Stromal cell of bone marrow (primary cell): ENCODE results near the gene TMEM150B.

Source experiments
- DNase-seq: peaks from one replicate; pipeline ENCODE4 v3.0.0-alpha.2; 2012; ENCODE audit warnings: low read depth

Gene TMEM150B

DNA sequence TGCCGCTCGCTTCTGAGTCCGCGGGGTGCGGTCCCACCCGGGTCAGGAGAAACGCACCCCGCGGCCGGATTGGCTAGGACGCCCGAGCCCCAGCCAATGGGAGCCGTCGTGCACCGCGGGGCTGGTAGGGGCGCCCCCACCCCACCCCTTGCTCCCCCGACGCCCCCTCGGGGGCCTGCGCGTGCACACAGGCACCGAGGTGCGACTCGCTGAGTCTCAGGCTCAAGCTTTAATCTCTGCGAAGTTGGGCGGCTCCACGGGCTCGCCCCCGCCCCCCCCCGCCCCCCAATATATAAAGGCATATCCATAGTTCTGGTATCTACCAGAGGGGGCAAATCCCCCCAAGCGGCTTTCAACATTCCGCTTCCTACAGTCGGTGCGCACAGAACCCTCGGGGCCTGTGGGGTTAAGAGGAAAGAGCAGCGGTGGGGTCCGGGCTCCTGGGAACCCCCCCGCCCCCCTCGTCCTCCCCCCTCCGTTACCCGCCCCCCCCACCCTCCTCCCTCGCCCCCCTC lies 29.6 kb upstream of the TMEM150B start, which contains the start of gene COX6B2:
COX6B2 (minus strand) TSS at position 22 of the 515 bp plus-strand sequence. CDS start 198 bp downstream, outside the sequence.
- DNase-seq = no peak

DNA sequence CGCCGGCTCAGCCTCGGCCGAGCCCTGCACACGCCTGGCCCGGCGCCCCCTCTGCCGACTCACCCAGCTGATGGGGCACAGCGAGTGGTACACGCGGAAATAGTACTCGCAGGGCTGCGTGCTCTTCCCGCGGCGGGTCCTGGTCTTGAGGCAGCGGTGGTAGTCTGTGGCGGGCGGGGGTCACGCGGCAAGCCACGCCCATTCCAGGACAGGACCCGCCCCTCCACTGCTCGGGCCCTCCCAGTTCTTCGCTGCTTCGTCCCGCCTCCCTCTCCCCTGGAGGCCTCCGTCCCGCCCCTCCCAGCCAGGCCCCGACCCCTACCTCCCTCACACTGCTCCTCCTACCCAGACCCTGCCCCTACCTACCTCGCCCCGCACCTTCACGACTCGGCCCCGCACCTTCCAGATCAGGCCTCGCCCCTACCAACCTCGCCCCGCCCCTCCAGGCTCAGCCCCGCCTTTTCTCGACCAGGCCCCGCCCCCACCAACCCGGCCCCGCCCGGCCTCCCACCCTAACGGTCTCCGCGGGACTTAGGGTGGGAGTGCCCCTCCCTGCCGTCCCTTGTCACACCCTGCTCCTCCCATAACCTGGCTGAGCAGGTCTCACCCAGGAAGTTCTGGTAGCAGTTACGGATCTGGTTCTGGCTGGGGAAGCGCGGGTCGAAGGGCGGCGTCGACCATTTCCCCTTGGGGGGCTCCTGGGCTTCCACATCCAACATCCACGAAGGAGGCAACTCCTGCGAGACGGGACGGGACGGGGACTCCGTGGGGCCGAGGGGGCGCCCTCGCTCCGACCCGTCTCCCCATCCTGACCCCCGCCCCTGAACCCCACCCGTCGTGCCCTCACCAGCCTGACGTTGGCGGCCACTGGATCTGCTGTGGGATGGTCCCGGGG lies 28.9 kb upstream of the TMEM150B start:
- DNase-seq = no peak

DNA sequence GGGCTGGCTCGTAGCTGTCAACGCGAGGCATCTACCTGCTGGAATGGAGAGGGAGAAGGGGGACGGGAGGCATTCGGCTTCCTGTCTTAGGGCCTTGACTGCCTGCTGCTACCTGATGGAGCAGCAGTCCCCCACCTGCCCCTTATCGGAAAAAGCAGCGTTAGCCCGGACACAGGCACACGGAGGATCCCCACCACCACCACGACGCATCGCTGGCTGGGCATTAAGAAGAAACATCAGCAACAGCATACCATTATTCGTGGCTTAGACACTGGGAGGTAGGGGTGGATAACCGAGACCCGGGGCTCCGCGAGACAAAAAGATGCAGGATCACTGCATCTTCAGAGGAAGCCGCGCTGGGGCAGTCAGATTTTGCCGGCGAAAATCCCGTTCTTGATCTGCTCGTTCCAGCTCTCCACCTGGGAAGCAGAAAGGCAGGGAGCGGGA lies 28.2 kb upstream of the TMEM150B start:
- DNase-seq = no peak

DNA sequence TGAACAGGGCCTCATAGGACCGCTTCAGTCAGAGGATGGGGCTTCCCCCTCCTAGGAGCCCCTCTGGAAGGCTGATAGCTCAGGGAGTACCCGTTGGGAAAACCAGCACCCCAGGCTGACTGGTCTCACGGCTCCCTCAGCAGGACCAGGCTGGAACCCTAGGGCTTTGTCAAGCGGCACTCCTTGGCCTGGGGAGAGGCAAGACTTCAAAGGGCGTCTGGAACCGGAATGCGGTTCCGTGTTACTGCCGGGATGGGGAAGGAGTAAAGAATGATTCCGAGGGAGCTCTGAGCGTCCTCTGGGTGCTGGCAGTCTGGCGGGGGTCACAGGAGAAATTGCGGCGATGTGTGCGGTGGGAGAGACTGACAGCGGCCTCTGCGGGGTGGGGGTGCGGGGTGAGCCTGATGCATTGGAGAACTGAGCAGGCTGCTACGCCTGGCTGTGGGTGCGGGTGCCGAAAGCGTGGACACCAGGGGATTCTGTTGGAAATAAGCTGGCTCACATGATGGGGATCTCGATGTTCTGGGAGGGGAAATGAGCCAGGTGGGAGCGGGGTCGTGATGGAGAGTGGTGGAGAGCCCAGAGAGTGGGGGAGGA lies 27.5 kb upstream of the TMEM150B start:
- no peak for DNase-seq

DNA sequence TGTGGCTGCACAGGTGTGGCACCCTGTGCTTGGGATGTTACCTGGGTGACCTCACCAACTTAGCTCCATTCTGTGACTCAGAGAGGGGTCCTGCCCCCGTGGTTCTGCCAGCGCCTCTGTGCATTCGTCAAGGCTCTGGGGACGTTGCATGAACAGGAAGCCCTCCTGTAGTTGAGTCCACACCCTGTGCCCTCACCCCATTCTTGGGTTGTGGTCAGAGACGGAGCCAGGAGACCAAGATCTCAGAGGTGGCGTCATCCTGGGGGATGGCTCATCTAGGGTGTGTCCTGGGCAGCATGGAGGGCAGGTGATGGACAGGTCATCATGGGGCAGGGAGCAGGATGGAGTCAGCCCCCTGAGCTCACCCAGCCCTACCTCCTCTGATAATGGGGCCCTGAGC lies 26.9 kb upstream of the TMEM150B start:
- no peak for DNase-seq

DNA sequence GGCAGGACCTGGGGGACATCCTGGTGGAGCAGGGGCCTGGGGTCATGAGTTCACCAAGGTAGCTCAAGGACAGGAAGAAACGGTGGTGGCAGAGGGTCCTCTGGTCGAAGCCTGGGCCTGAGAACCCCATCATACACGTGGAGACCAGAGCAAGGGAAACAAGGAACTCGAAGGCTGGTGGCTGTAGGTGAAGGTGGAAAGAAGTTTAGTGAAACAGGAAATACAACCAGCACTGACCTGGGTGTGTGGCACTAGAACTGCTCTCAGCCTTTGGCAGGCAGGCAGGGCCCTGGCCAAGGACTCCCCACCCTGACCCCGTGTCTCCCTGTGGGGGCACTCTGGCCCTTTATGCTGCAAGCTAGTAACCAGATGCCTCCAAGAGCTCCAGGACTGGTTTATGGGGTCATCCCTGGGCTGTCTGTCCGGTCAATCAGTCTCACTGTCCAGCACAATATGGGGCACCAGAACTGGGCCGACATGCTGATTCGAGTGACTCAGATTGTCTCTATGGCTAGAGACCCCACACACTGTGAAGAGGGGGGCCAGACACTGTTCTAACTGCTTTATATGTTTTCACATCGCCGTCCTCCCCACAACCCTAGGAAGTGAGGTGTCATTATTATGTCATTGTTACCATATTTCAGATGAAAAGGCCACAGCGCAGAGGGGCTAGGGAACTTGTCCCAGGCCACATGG lies 25.6 kb upstream of the TMEM150B start:
- no peak for DNase-seq

DNA sequence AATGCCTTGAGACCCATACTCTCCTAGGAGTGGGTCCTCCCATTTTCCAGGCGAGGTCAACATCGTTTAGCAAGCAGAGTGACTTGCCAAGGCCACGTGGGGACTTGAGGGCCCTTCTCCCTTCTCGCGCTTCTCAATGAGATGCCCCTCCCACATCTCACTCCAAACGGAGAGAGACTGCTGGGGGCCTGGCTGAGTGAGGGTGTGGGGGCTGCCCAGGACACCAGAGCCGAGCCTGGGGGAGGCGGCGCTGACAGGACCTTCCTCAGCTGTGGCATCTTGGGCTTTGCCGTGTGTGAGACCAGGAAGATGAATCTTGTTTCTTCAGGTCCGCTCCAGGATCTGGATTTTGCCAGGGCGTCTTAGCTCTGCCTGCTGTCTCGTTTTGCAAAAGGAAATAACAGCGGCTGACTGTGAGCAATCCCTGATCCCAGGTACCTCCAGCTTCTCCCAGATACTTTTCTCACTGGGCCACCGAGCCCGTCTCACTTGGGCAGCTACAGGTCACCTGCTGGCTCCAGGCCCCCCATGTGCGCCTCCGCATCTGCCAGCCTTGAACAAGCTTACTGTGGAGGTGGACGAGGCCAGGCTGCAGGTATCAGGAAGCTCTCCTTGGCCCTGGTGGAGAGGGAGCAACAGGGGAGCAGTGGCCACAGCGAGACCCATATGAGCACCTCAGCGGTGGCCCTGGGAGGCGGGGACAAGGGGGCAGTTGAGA lies 23.3 kb upstream of the TMEM150B start:
- DNase-seq = no peak

DNA sequence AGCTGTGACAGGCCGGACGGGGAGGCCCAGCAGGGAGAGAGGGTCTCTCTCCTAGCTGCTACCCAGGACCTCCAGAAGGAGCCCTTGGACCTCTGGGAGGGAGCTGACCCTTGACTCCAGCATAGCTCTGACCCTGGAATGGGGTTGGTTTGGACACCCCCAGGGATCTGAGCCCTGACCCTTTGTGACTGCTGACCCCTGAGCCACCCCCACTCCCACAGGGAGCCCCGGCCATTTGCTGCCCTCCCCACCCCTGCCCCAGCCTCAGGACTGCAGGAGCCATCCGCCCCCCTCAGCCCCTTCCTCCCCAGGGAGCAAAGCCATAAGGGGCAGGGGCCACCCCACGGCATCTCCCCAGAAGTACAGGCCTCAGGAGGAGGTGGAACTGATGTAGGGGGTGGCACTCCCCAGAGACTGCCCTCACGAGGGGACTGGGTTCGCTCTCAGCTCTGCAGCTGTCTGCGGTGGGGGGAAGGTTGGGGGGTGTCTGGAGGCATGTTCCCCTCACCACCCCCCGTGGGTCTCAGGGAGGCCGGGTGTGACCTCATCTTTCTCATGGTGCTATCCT lies 22.4 kb upstream of the TMEM150B start:
- DNase-seq = no peak

DNA sequence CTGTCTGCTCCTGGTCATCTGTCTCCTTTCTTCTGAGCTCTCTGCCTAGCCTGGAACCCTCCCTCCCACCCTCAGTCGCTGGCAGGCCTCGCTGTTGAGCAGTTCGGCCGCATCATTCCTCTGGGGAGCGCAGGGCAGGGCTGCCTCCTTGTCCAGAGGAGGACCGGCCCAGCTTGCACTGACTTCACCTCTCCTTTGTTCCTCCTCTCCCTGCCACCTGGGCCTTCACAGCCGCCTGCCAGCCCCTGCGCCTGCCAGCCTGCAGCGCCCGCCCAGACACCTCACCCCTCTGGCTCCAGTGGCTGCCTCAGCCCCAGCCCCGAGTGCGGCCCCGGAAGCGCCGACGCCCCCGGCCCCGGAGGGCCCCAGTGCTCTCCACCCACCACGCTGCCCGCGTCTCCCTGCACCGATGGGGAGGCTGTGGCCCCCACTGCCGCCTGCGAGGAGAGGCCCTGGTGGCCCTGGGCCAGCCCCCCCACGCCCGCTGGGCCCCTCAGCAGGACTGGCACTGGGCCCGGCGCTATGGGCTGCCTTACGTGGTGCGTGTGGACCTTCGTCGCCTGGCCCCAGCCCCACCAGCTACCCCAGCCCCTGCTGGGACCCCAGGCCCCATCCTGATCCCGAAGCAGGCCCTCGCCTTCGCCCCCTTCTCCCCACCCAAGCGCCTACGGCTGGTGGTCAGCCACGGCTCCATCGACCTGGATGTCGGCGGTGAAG lies 21.7 kb upstream of the TMEM150B start:
- no peak for DNase-seq

DNA sequence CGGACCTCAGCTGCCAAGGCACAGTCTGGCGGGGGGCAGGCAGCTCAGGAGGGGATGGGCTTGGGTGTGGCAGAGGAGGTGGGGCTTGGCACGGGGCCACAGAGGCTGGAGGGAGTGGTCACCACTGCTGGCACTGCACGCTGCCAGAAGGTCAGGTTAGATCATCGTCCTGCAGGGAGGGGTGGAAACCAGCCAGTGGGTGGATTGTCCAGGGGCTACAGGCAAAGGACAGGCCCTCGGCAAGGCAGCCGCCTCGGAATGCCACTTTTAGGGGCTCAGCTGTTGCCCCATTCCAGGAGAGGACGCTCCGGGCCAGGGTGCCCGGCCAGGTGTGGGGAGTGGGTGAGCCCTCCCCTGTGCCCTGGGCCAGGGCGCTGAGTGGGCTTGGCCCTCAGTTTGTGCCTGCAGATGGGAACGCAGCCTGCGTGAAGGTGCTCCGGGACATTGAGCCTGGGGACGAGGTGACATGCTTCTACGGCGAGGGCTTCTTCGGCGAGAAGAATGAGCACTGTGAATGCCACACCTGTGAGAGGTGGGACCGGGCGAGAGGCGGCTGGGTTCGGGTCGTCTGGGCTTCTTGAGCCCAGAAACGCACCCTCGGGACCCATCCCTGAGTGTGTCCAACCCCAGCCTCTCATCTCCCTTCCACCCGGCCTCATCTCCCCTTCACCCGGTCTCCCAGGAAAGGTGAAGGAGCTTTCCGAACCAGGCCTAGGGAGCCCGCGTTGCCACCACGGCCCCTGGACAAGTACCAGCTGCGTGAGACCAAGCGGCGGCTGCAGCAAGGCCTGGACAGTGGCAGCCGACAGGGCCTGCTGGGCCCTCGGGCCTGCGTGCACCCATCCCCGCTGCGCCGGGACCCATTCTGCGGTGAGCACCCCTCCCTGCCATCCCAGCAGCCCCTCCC lies 20.9 kb upstream of the TMEM150B start:
- DNase-seq = no peak

DNA sequence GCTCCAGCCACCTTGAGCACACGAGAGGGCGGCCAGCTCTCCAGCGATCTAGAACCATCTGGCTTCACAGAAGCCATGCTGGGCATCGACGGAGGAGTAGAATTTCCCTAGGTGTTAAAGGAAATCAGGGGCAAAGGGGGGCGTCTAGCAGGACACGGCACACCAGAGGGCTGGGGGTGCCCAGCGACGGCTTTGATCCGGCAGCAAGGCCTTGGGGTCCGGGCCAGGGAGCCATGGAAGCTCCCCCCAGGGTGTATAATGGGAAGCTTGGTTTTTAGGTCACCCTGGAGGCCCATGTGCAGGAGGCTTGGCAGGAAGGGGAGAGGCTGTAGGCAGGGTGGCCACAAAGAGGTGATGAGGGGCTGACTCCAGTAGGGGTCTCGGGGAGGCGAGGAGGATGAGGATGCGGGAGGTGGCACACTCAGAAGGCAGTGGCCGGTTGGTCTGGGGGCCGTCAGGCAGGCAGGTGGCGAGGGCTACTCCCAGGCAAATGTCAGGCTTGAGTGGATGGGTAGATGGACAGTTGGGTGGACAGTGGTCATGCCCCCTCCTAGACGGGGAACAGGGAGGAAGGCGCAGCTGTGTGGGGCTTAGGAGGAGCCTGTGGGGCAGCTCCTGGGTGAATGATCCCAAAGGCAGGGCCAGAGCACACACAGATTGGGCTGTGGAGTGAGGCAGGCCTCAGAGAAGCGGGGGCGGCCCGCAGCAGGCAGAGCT lies 20.1 kb upstream of the TMEM150B start:
- no peak for DNase-seq

DNA sequence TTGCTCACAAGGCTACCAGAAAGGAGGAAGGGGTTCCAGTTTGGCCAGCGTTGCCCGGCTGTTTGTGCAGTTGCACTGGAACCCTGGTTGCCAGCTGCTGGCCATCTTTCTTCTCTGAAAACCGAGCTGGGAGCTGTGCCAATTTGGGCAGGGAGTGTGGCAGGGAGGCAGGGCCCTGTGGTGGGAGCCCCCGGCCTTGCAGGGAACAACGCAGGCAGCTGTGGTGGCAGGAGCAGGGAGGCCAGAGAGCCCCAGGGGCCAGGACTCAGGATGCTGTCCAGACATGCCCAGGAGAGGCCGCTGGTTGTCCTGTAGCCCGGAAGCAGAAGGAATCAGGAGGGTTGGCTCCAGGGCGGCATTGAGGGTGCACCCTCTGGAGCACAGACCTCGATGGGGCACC lies 19.3 kb upstream of the TMEM150B start:
- DNase-seq = no peak

DNA sequence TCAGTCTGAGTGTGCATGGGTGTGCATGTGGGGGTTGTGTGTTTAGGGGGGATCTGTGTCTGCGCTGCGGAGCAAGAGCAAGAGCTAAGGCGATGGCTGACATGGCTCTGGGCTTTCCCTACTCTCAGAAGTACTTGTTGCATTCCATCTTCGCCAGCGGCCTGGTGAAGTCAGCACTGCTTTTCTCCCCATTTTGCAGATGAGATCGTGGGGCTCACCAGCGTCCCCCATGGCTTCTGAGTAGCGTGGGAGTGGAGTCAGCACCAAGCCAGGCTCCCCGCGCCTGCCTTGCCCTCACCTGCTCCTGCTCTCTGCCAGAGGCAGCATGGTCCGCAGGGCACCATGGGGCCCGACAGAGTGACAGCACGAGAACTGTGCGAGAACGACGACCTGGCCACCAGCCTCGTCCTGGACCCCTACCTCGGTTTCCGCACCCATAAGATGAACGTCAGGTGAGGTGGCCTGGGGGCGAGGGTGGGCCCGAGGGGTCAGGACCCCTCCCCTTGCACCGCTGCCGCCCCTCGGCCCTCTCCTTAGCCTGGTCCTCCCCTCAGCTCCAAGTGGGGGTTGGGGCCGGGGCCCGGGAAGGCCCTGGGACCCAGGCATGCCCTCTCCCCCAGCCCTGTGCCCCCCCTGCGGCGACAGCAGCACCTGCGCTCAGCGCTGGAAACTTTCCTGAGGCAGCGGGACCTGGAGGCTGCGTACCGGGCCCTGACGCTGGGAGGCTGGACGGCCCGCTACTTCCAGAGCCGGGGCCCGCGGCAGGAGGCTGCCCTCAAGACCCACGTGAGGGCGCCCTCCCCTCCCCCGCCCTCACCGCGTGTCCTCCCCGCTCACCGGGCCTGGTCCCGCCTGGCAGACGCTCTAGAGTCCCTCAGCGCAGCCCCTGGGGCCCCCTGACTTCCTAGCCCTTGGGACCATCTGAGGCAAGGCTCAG lies 16.7 kb upstream of the TMEM150B start:
- no peak for DNase-seq

DNA sequence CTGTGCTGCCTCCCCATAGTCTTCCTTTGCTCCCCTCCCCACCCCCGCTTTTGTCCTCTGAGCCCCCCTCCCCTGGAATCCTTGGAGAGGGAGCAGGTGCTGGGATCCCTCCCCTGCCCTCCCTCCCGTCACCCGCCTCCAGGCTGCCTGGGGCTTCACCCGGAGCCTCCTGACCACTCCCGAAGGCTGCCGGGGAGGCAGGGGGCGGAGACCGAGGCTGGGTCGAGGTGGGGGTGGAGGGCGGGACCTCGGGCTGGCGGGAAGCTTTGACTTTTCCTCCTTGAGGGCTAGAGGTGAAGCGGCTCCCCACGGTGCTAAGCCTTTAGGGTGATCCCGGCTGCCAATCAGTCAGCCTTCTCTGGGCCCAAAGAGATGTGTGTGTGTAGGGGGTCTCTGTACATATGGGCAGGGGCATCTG lies 16.0 kb upstream of the TMEM150B start:
- DNase-seq = no peak

DNA sequence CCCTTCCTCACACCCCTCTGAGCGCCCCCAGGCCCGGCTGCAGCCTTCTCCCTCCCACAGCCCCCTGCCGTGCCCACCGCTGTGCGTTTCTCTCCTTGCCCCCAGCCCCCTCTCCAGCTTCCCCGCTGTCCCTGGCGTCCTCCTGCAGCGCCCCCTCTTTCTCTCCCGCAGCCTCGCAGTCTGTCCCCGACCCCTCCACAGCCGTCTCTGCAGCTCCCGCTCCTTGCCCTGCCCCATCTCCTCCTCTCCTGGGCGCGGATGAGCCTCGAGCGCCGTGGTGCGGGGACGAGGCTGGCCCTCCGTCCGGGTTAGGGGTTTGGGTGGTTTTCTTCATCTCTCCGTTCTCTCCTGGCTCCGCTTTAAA lies 15.6 kb upstream of the TMEM150B start:
- no peak for DNase-seq

DNA sequence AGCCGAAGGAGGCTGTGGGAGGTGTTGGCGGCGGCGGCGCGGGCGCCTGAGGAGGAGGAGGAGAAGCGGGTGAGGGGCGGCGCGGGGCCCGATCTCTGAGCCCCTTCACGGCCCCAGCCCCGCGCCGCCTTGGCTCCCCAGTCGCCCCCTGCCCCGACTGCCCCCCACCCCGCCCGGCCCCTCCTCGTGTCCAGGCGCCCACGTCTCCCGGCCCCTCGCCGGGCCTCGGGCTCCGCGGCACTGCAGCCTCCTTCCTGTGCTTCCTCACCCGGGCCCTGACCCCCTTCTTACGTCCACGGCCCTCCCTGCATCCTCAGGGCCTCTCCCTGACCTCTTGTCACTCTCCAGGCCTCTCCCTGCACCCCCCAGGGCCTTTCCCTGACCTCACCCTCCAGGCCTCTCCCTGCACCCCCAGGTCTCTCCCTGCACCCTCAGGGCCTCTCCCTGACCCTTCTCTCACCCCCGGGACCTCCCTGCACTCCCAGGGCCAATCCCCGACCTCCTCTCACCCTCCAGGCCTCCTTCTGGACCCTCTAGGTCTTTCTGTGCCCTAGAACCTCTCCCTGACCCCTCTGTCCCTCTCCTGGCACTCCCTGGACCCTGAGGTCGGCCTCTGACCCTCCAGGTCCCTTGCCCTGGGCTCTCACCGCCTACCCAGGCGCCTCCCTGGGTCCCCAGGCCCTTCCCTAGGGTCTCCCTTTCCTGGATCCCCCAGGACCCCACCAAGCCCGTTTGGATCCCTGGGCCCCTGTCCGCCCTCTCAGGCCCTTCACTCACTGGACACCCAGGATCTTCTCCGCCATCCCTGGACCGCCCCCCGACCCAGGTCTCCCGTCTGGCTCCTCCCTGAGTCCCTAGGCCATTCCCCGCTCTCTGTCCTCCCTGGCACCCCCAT lies 15.0 kb upstream of the TMEM150B start:
- DNase-seq = no peak
